Activated naive CD8-positive, alpha-beta T cell treated with anti-CD3 and anti-CD28 coated beads for 36 hours (primary cell): Measurements from ENCODE around the gene ZNF362. TPM values are rescaled to one million over a fixed set of nuclear protein-coding genes. Genes with fewer than 3 reads are reported as not detected.

Experiments used
- DNase-seq: peaks from one replicate; pipeline ENCODE4 v3.0.0; 2021
- H3K27ac Mint-ChIP-seq: one replicate; pipeline ENCODE4 v1.8.0; 2022; ENCODE audit warnings: mild to moderate bottlenecking, moderate library complexity, mixed read lengths
- H3K27me3 Mint-ChIP-seq: one replicate; pipeline ENCODE4 v1.8.0; 2022; ENCODE audit warnings: mild to moderate bottlenecking, mixed read lengths
- H3K36me3 Mint-ChIP-seq: one replicate; pipeline ENCODE4 v1.8.0; 2021; ENCODE audit warnings: mild to moderate bottlenecking, mixed read lengths
- H3K4me1 Mint-ChIP-seq: one replicate; pipeline ENCODE4 v1.8.0; 2021; ENCODE audit warnings: mixed read lengths
- H3K4me3 Mint-ChIP-seq: one replicate; pipeline ENCODE4 v1.8.0; 2022; ENCODE audit warnings: mild to moderate bottlenecking, moderate library complexity, mixed read lengths
- H3K9me3 Mint-ChIP-seq: one replicate; pipeline ENCODE4 v1.8.0; 2022; ENCODE audit warnings: mixed read lengths
- total RNA-seq, 2 experiments: library from RNA; stranded (reverse); gene quantifications; one replicate each; pipeline ENCODE4 v1.2.3, GENCODE V29; 2021

The ZNF362 gene
- total RNA-seq, 2 experiments from 2014 or later, result 7.2 to 9.2 TPM

GRCh38 chr1:33342041-33342723 is 85.9 kb downstream of the ZNF362 start:
- DNase-seq, result no peak
- peaks cover 53% of the 10 kb centered on the region for H3K4me1 Mint-ChIP-seq
- no peaks in the 10 kb centered on the region for H3K9me3 Mint-ChIP-seq
- H3K27ac Mint-ChIP-seq, result no peak overlapping the region
- no peaks in the 10 kb centered on the region for H3K27me3 Mint-ChIP-seq
- H3K36me3 Mint-ChIP-seq, result peaks cover 11% of the 10 kb centered on the region
- no peak overlapping the region for H3K4me3 Mint-ChIP-seq

DNA sequence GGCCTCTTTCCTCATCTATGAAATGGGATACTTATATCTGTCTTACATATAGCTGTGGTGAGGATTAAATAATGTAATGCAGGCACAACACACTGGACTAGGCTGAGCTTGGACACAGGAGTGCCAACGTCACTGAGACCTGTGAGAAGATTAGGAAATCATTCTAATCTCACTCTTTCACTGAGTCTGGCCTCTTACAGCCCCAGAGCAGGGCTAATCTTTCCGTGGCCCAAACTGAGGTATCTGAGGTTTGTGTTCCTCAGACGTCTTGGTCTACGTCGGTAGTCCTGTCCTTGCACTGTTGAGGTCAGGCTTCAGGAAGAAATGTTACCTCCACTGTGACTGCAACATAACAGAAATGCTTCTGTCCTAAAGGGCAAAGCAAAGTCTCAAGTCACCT is 87.2 kb downstream of the ZNF362 start:
- Mint-ChIP-seq H3K9me3 (no peaks in the 10 kb centered on the region), H3K27ac (no peak overlapping the region), H3K4me1 (peaks cover 58% of the 10 kb centered on the region), H3K4me3 (no peak overlapping the region), H3K27me3 (no peaks in the 10 kb centered on the region), H3K36me3 (peaks cover 19% of the 10 kb centered on the region)
- no peak for DNase-seq

- peaks cover 52% of the 10 kb centered on the region for H3K4me1 Mint-ChIP-seq
- no peak overlapping the region for H3K4me3 Mint-ChIP-seq
- H3K27me3 Mint-ChIP-seq, result no peaks in the 10 kb centered on the region
- H3K27ac Mint-ChIP-seq, result no peak overlapping the region
- H3K9me3 Mint-ChIP-seq, result no peaks in the 10 kb centered on the region
- peaks cover 19% of the 10 kb centered on the region for H3K36me3 Mint-ChIP-seq
- no peak for DNase-seq
Observed at GRCh38 chr1:33344896-33345560, 88.7 kb downstream of the ZNF362 start.

GRCh38 chr1:33346533-33346926 is 90.2 kb downstream of the ZNF362 start:
- H3K36me3 Mint-ChIP-seq, result peaks cover 25% of the 10 kb centered on the region
- peak overlapping the region; percentile 44 for H3K27ac Mint-ChIP-seq
- H3K4me3 Mint-ChIP-seq, result peak overlapping the region; percentile 84
- H3K27me3 Mint-ChIP-seq, result no peaks in the 10 kb centered on the region
- DNase-seq, result no peak
- H3K4me1 Mint-ChIP-seq, result peaks cover 54% of the 10 kb centered on the region
- no peaks in the 10 kb centered on the region for H3K9me3 Mint-ChIP-seq

- Mint-ChIP-seq H3K4me1 (peaks cover 54% of the 10 kb centered on the region), H3K9me3 (no peaks in the 10 kb centered on the region), H3K27ac (peak overlapping the region; percentile 44), H3K4me3 (peak overlapping the region; percentile 84), H3K36me3 (peaks cover 25% of the 10 kb centered on the region), H3K27me3 (no peaks in the 10 kb centered on the region)
- no peak for DNase-seq
Observed at GRCh38 chr1:33346927-33347649, 90.8 kb downstream of the ZNF362 start.

- Mint-ChIP-seq H3K9me3 (no peaks in the 10 kb centered on the region), H3K27ac (no peak overlapping the region), H3K36me3 (peaks cover 24% of the 10 kb centered on the region), H3K4me3 (peak overlapping the region; percentile 84), H3K27me3 (no peaks in the 10 kb centered on the region), H3K4me1 (peaks cover 49% of the 10 kb centered on the region)
- DNase-seq, result no peak
Observed at GRCh38 chr1:33347650-33347992, 91.3 kb downstream of the ZNF362 start.

DNA sequence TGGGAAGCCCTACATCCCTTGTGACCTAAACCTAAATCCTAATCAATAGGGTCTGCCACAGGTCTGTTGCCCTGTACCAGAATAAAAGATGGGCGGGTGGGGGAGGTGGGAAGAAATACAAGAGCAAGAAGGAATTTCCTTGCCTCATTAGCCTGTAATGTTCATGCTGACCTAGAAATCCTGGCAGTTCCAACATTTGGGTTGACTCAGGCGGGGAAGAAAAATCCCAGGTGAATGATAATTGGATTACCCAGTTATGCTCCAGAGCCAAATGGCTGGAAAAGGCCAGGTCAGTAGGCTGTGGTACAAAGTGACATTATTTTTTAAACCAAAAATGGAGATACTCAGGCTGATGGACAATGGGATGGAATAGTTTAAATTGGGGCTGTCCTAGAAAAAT is 91.9 kb downstream of the ZNF362 start:
- H3K4me3 Mint-ChIP-seq, result peak overlapping the region; percentile 84
- H3K27me3 Mint-ChIP-seq, result no peaks in the 10 kb centered on the region
- peak overlapping the region; percentile 93 for H3K27ac Mint-ChIP-seq
- H3K9me3 Mint-ChIP-seq, result no peaks in the 10 kb centered on the region
- no peak for DNase-seq
- H3K36me3 Mint-ChIP-seq, result peaks cover 23% of the 10 kb centered on the region
- H3K4me1 Mint-ChIP-seq, result peaks cover 45% of the 10 kb centered on the region

DNA sequence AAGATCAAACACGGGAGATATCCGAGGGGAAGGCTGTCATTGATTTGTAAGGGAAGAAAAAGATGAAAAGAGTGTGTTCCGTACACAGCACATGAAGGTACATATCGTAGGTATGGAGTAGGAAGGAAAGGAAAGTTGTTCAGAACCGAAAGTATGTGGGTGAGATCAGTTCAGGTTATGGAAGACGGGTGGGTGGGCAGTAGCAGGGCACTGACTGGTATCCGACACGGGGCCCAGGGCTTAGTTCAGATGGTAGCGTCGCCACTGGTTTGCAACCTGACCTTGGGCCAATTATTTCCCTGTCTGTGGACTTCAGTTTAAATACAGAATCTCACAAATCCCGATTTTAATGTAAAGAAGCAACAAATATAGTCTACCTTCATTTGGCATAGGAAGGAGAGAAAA is 92.4 kb downstream of the ZNF362 start:
- Mint-ChIP-seq H3K4me3 (peak overlapping the region; percentile 84), H3K27ac (peak overlapping the region; percentile 93), H3K36me3 (peaks cover 23% of the 10 kb centered on the region), H3K4me1 (peaks cover 45% of the 10 kb centered on the region), H3K9me3 (no peaks in the 10 kb centered on the region), H3K27me3 (no peaks in the 10 kb centered on the region)
- peak; percentile 30 for DNase-seq

DNA sequence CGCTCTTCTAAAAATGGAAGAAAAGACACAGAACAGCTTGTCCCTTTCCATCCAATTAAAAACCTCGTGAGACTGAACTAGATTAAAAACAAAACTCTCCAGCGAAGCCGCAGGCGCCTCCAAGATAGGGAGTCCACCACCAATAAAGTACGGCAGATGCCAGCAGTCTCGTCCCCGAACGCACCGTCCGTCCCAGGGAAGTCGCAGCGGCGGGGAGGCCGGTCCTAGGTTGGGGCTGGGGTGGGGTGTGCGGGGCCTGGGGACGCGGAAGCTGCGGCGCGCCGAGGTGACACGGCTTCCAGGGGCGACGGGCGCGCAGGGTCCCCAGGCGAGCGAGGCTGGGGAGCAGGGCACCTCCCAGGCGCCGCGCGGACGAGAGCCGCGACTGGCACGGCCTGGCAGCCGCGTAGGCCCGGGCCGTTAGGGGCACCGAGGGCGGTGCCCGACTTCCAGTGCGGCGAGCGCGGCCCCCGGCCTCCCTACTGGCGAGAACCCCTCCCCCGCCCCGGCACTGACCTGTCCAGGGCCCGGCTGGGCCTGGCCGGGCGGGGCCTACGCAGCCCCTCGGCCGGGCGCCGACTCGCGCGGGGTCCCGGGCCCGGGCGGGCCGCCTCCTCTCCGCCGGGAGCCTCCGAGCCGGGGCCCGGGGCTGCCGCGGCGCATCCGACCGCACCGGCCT is 92.9 kb downstream of the ZNF362 start:
- Mint-ChIP-seq H3K9me3 (no peaks in the 10 kb centered on the region), H3K27me3 (no peaks in the 10 kb centered on the region), H3K4me3 (peak overlapping the region; percentile 84)

GRCh38 chr1:33349778-33350610 is 93.7 kb downstream of the ZNF362 start:
- peak; percentile 84 for DNase-seq
- no peaks in the 10 kb centered on the region for H3K9me3 Mint-ChIP-seq
- peak overlapping the region; percentile 93 for H3K27ac Mint-ChIP-seq
- no peaks in the 10 kb centered on the region for H3K27me3 Mint-ChIP-seq
- H3K4me3 Mint-ChIP-seq, result peak overlapping the region; percentile 87
- H3K36me3 Mint-ChIP-seq, result peaks cover 23% of the 10 kb centered on the region
- H3K4me1 Mint-ChIP-seq, result peaks cover 41% of the 10 kb centered on the region

More for the DNA sequence above, 92.9 kb downstream of the ZNF362 start:
- peaks cover 43% of the 10 kb centered on the region for H3K4me1 Mint-ChIP-seq
- peak overlapping the region; percentile 93 for H3K27ac Mint-ChIP-seq
- peak; percentile 63 for DNase-seq
- H3K36me3 Mint-ChIP-seq, result peaks cover 23% of the 10 kb centered on the region

Other genes starting within 250 kb of the ZNF362 start
- 100 to 1,000 TPM; 372 to 389 TPM for gene AK2, start 219.6 kb upstream of the ZNF362 start, total RNA-seq
- gene AZIN2, start 175.3 kb upstream of the ZNF362 start, total RNA-seq, result 1 to 10 TPM; 1.8 to 3.6 TPM
- gene TRIM62, start 74.4 kb upstream of the ZNF362 start, total RNA-seq, result 1 to 10 TPM; 3.4 to 4.5 TPM
- not detected for gene A3GALT2, start 64.6 kb downstream of the ZNF362 start, total RNA-seq
- gene PHC2, start 174.6 kb downstream of the ZNF362 start, total RNA-seq, result 10 to 100 TPM; 26.9 to 28.7 TPM
- gene ZSCAN20, start 216.2 kb downstream of the ZNF362 start, total RNA-seq, result 1 to 10 TPM; 3.0 TPM